Inflammatory macrophage treated with lipopolysaccharide for 4 hours (primary cell): Measurements from ENCODE around the gene PHF14.
A peak's percentile ranks its signal among the peaks of the same experiment; 100 is the strongest.
"Not testable (repeated sequence)": the region's sequence is repeated elsewhere in the genome, so short reads cannot be mapped to it uniquely, and the experiment has no call there.

Source experiments
- DNase-seq: peaks from one replicate; pipeline ENCODE4 v3.0.0-alpha.2; 2020

PHF14 gene, protein sequence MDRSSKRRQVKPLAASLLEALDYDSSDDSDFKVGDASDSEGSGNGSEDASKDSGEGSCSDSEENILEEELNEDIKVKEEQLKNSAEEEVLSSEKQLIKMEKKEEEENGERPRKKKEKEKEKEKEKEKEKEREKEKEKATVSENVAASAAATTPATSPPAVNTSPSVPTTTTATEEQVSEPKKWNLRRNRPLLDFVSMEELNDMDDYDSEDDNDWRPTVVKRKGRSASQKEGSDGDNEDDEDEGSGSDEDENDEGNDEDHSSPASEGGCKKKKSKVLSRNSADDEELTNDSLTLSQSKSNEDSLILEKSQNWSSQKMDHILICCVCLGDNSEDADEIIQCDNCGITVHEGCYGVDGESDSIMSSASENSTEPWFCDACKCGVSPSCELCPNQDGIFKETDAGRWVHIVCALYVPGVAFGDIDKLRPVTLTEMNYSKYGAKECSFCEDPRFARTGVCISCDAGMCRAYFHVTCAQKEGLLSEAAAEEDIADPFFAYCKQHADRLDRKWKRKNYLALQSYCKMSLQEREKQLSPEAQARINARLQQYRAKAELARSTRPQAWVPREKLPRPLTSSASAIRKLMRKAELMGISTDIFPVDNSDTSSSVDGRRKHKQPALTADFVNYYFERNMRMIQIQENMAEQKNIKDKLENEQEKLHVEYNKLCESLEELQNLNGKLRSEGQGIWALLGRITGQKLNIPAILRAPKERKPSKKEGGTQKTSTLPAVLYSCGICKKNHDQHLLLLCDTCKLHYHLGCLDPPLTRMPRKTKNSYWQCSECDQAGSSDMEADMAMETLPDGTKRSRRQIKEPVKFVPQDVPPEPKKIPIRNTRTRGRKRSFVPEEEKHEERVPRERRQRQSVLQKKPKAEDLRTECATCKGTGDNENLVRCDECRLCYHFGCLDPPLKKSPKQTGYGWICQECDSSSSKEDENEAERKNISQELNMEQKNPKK

DNA sequence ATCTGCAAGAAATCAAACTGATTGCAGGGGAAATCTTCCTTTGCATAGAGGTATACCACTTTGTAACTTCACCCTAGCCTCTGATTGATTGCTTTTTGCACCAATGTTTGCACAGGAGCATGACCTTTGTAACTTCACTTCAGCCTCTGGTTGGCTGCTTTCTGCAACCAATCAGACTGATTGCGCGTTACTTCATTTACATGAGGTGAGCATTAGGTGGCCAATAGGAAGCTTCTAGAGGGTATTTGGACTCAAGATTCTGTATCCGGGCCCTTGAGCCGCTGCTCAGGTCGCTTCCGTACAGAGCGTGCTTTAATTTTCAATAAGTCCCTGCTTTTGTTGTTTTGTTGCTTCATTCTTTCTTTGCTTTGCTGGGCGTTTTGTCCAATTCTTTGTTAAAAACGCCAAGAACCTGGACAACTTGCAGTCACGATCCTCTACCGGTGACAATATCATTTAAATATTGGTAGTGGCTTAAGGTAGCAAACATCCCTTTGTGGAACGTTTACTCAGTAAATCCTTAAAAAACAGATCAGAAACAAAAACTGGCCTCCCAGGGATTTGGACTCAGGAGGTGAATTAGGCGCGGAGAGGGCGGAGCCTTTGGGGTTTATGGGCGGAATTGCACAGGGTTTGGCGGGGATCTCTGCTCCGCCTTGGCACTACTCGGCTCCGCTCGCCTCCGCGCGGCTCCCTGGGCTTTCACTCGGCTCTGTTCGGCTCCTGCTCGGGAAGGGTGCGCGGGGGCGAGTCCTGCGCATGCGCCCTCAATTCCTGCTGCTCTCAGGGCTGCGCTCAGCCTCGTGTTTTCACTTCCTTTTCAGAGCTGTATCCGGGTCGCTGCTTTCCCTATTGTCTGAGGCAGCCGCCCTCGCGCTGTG is at the start of gene PHF14:
Gene PHF14, plus strand, starts transcription at position 812 of the 881 bp plus-strand sequence. CDS start 452 bp downstream, outside the sequence.
- DNase-seq = peak; percentile 97

DNA sequence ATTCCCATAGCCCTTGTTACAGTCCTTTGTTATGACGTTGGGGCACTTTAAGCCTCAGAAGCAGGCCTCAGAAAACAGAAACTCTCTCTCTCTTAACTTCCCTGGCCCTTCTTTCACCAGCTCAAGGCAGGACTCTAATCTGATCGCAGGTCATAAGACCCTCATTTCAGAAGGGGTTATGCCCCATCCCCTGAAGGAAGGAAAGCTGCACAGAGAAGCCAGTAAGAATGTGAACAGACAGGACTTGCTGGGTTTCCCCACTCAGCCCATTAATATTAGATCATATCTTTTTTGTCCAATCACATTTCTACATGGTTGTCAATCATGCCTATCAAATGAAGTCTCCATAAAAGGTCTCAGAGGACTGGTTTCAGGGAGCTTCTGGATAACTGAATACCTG is 49.3 kb upstream of the PHF14 start:
- DNase-seq = no peak

DNA sequence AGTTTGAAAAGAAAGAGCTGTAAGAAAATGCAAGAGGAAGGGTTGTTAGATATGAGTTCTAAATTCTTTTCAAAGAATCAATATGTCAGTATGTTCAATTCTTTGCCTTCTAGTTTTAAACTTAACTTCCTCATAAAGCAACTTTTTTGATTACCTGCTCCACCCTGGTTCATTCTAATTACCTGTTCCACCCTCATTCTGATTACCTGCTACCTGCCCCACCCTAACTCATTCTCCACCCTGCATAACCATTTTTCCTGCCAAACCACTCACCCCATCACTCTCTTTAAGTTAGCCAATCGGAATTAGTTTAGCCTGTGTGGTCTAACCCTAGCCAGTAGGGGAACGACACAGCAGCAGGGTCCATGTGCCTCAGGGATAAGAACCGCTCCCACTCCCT is 45.5 kb upstream of the PHF14 start:
- not testable (repeated sequence) for DNase-seq

DNA sequence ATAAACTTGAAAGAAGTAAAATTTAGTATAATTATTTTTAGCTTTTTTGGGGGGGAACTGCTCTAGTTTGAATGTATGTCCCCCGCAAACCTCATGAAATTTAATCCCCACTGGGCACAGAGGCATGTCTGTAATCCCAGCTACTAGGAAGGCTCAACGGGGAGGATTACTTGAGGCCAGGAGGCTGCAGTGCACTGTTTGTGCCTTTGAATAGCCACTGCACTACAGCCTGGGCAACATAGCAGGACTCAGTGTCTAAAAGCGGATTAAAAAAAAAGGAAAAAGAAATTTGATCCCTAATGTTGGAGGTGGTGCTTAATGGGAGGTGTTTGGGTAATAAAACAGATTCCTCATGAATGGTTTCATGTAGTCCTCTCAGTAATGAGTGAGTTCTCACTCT is 43.1 kb upstream of the PHF14 start:
- DNase-seq = no peak

DNA sequence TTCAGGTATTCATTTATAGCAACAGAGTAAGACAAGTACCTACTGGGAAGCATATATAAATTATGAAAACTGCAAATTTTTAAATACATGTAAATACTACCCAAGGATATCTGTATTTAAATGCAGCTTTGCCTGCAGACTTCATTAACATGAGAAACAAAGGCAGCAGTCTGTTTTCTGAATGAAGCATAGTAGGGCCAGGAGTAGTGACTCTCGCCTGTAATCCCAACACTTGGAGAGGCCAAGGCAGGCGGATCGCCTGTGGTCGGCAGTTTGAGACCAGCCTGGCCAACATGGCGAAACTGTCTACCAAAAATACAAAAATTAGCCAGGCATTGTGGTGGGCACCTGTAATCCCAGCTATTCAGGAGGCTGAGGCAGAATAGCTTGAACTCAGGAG is 42.5 kb upstream of the PHF14 start:
- no peak for DNase-seq

DNA sequence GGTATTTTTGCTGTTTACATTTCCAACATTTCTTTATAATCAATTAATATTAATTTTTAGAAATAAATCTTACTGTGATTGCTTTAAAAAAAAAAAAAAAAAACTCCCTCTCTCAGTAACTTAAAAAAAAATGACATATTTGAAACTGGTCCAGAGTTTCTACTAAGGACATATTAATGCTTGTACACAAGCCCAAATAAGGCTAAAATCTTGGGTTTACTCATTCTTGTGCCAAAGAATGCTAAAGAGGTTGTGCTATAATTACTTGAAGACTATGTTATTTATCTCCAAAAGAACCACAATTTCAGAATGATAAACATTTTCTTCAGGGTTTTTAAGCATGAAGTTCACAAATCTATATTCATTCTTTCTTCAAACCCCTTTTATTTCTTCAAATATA is 39.4 kb upstream of the PHF14 start:
- no peak for DNase-seq

DNA sequence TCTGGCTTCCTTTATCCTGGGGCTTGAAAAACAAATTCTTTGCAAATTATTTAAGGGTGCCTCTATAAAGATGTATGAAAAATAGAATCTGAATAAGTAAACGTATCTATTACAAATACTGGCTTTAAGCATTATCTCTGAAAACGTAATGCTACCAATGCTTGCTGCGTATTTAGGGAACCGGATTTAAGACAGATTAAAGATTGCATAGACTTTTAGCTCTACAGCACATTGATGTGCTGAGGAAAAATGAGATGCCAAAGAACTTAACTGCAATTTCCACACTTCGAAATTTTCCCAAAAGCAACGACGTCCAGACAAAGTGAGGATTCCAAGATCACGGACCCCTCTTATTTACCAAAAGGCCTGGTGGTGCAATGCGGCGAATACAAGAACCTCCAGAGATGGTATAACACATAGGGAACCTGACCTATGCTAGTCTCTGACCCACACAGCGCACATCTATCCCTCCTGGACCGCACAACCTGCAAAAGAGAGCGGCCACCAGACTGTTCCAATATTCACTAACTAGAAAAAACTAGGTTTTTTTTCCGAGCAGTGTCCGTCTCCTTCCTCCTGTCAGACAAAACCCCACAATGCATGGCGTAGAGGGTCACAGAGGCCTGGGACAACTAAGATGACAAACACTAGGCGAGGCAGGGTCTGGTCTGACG is 34.3 kb upstream of the PHF14 start:
- peak; percentile 24 for DNase-seq

DNA sequence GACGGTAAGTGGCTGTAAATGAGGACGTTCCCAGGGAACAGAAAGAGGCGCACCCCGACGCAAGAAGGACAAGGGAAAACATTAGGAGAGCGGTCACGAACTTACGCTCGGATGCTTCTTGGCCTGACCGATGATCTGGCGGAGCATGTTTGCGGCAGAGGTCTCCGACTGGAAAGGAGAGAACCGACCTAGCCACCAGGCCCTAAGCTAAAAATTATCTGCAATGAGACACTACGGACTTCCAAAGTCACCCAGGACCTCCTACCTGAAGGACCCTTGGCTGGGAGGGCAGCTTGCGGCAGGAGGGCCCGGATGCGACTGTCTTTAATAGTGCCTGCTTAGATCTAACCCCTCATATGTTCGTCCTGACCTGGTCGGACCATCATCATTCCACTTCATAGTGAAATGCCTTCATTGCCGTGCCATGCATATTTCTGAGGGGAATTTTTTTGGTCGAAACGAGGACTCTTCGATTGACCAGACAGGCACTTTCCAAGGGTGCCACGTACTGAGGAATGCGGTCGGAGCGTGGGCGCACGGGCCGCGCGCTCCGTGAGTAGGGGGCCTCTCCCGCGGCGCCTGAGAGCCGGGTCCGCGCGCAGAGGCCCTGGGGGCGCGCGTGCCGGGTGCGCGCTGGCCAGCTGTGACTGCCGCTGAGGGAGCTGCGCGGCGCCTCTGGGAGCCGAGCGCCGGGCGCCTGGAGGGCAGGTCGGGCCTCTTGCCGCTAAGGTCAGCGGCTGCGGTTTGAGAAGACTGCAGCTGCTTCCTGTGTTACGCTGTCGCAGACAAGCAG is 33.6 kb upstream of the PHF14 start:
- DNase-seq = peak; percentile 95

DNA sequence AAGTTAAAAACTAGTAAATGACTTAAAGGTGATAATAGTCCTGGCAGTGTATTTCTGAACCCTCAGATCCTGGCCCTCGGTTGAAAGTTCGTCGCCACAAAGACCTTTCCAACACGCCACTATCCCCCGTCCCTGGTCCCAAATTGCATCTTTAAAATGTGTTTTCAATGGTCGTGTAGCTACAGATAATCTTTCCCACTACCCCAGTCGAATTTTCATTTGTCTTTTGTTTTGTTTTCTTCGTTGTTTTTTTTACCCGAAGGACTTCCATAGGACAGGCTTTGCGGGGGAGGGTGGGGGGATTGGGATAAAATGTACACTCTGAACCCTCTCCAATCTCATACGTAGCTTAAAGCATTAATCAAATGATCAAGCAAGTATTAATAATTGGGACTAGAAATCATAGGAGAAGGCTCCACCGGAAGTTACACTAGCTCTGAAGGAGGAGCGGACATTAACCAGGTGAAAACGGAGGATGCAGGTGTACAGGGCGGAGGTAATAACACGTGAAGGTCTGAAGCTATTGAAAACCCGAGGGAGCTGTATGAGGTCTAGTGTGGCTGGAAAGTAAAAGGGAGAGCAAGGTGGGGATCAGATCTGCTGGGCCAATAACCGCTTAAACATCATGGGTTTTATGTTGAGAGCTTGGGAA is 32.8 kb upstream of the PHF14 start:
- DNase-seq = no peak

DNA sequence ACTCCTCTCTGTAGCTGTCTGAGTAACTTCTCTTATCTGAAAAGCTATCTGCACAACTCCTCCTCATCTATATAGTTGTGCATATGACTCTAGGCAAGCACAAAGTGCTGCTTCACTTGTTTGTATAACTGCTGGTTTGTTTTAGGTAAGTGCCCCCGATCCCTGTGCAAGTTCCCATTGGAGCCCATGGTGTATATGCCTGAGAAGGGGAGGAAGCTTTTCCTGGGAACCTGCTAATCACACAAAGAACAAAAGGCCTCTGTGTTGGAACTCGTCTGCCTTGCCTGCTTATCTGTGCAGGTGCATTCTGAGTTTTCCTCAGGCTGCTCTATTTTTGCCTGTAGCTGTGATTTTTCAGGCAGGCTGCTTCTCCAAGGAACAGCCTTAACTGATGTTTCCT is 23.2 kb upstream of the PHF14 start:
- no peak for DNase-seq

DNA sequence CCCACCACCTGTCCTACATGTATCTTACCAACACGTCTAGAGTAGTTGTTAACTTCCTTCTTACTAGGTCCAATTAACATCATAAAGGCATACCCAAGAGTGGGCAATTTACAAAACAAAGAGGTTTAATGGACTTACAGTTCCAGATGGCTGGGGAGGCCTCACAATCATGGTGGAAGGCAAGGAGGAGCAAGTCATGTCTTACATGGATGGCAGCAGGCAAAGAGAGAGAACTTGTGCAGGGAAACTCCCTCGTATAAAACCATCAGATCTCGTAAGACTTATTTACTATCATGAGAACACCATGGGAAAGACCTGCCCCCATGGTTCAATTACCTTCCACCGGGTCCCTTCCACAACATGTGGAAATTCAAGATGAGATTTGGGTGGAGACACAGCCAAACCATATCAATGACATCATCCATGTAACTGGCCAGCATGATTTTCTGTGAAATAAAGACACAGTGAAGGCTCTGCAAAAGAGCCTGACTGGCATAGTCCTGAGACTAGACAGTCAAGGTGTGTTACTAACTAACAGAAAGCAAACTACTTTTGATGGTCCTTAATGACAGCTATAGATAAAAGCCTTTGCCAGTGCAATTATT is 22.6 kb upstream of the PHF14 start:
- DNase-seq = not testable (repeated sequence)

DNA sequence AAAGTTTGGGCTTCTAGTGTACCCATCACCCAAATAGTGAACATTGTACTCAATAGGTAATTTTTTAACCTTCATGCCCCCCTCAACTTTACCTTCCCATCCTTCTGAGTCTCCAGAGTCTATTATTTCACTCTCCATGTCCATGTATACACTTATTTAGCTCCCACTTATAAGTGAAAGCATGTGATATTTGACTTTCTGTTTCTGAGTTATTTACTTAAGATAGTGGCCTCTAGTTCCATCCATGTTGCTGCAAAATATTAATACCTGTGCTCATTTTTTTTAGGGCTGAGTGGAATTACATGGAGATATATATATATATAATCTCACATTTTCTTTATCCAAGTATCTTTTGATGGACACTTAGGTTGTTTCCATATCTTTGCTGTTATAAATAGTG is 21.1 kb upstream of the PHF14 start:
- DNase-seq = no peak

DNA sequence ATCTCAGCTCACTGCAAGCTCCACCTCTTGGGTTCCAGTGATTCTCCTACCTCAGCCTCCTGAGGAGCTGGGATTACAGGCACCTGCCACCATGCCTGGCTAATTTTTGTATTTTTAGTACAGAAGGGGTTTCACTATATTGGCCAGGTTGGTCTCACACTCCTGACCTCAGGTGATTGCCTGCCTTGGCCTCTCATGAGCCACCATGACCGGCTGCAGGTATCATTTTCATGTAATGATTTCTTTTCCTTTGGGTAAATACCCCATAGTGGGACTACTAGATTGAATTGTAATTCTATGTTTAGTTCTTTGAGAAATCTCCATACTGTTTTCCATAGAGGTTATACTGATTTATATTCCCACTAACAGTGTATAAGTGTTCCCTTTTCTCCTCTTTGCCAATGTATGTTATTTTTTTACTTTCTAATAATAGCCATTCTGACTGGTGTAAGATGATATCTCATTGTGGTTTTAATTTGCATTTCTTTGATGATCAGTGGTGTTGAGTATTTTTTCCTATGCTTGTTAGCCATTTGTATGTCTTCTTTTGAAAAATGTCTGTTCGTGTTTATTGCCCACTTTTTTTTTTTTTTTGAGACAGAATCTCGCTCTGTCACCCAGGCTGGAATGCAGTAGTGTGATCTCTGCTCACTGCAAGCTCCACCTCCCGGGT is 20.5 kb upstream of the PHF14 start:
- not testable (repeated sequence) for DNase-seq

DNA sequence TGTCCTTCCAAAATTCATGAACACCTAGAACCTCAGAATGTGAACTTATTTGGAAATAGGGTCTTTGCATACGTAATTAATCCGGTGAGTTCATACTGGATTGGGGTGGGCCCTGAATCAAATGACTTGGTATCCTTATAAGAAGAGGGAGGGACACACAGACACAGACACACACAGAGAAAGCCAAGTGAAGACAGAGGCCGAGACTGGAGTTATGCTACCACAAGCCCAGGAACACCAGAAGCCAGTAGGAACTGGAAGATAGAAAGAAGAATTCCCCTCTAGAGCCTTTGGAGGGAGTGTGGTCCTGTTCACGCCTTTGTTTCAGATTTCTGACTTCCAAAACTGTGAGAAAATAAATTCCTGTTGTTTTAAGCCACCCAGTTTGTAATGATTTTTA is 17.1 kb upstream of the PHF14 start:
- no peak for DNase-seq

DNA sequence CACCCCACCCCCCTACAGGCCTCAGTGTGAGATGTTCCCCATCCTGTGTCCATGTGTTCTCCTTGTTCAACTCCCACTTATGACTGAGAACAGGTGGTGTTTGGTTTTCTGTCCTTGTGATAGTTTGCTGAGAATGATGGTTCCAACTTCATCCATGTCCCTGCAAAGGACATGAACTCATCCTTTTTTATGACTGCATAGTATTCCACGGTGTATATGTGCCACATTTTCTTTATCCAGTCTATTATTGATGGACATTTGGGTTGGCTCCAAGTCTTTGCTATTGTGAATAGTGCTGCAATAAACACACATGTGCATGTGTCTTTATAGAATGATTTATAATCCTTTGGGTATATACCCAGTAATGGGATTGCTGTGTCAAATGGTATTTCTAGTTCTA is 13.4 kb upstream of the PHF14 start:
- DNase-seq = not testable (repeated sequence)

DNA sequence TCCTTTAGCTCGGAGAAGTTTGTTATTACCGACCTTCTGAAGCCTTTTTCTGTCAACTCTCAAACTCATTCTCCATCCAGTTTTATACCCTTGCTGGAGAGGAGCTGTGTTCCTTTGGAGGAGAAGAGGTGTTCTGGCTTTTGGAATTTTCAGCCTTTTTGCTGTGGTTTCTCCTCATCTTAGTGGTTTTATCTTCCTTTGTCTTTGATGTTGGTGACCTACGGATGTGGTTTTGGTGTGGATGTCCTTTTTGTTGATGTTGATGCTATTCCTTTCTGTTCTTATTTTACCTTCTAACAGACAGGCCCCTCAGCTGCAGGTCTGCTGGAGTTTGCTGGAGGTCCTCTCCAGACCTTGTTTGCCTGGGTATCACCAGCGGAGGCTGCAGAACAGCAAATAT is 8.7 kb upstream of the PHF14 start:
- not testable (repeated sequence) for DNase-seq

DNA sequence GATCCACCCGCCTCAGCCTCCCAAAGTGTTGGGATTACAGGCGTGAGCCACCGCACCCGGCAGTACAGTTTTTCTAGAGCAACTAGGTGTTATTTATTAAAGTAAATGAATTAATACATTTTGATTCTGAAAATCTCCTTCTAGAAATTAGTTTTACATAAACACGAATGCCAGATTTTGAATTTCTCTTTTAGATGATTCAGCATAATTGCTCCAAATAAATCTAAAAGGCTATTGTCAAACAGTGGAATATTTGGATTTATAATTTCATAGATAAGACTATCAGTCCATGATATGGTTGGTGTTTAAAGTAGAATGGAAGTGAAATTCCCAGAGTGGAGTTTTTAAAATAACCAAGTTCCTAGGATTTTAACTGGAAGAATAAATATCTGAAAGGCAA is 1.5 kb upstream of the PHF14 start:
- no peak for DNase-seq

DNA sequence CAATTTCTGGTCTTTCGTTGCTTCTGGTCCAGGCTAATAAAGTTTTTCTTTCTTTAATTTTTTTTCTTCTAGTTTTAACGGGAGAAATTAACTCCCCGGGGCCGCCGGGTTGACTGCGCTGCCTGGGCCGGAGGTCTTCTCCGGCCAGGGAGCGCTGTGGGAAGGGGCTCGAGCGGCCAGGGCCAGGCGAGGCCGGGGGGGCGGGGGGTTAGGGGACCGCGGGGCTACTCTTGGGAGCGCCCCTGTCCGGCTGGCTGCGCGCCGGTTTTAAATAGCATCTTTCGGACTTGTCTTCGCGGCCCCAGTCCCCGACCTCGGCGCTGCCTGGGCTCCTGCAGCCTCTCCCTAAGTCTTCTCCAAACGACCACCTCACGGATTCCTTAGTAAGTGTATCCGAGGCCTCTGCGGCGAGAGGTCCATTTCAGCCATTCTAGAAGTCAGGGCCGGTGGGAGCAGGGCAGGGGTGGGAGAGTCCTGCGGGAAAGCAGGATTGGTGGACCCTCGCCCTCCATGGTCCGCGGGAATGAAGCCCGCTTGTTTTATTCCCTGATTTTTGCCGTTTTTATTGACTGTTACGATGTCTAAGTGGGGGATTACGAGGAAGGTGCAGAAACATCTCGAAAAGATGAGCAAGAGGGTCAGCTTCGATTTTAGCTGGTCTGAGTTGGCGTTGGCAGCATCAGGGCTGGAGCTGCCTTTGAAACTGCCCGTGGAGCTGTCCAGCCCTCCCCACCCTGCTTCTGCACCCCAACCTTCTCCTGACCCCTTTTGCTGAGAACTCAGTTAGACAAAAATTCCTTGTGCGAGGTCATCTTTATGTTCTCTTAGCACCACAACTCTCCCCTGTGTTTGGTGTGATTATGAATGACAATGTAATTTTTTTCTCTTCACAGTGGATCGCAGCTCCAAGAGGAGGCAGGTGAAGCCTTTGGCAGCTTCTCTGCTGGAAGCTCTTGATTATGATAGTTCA is 555 bp downstream of the PHF14 start:
- DNase-seq = peak; percentile 5

DNA sequence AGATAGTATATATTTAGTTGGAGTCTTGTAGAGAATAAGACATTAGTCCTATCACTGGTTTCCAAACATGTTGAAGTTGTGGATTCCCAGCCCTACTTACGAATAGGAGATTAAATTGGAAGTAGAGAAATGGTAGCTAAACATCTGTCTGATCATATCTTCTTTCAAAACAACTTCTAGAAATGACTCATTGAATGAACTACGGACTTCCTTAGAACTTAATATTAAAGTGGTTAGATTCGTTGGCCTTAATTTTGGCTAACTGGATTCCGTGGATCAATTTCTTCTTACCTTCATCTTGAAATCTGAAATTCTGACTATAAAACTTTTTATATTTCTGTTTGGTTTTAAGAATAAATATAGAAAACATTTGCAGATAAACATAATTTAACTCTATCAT is 3.4 kb downstream of the PHF14 start:
- DNase-seq = no peak
